DMS53 treated with DMSO at 0.1 percent for 48 hours (cell line): ENCODE measurements around the gene SLC38A9.
"Not testable (repeated sequence)": the region's sequence is repeated elsewhere in the genome, so short reads cannot be mapped to it uniquely, and the experiment has no call there.

Source experiments
- DNase-seq: peaks from one replicate; lab custom pipeline; 2025; ENCODE audit not compliant: unreplicated experiment; lab: John Stamatoyannopoulos, UW

SLC38A9 gene, protein sequence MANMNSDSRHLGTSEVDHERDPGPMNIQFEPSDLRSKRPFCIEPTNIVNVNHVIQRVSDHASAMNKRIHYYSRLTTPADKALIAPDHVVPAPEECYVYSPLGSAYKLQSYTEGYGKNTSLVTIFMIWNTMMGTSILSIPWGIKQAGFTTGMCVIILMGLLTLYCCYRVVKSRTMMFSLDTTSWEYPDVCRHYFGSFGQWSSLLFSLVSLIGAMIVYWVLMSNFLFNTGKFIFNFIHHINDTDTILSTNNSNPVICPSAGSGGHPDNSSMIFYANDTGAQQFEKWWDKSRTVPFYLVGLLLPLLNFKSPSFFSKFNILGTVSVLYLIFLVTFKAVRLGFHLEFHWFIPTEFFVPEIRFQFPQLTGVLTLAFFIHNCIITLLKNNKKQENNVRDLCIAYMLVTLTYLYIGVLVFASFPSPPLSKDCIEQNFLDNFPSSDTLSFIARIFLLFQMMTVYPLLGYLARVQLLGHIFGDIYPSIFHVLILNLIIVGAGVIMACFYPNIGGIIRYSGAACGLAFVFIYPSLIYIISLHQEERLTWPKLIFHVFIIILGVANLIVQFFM

DNA sequence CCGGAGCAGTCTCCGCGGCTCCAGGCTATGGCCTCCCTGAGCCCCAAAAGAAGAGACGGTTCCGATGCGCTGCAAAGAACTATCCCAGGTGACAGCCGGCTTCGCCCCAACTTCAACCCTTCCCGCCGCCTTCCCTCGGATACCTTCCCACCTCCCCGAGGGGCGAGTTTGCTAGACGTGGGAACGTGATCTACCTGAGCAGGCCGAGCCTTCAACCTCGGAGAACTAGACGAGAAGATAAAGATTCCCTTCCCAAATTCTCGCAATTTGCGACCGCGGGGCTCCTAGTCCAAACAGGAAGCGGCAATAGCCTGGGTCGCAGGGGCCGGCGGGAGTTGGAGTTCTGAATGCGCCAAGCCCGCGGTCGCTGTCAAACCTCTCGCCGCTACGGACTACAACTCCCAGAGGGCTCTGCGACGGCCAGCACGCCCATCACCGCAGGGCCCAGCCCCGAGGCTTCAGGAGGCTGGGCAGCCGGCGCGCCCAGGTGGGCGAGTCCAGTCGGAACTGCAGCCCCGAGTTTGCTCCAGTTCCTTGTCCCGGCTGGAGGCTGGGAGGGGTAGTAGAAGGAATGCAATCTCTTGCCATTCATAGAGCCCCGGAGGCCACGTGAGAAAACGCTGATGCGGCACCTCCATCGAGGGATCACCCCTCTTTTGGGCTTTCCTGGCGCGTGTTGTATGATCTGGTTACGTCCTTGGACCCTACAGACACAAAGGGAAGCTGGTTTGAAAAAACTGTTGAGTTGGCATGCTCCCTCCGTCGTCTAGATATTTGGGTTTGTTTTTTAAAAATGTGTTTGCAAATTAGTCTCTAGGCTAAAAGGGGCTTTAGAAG is at the start of gene SLC38A9:
SLC38A9 (minus strand) TSS at position 302 of the 837 bp plus-strand sequence. CDS start 14,366 bp downstream, outside the sequence.
- peak; percentile 87 for DNase-seq

DNA sequence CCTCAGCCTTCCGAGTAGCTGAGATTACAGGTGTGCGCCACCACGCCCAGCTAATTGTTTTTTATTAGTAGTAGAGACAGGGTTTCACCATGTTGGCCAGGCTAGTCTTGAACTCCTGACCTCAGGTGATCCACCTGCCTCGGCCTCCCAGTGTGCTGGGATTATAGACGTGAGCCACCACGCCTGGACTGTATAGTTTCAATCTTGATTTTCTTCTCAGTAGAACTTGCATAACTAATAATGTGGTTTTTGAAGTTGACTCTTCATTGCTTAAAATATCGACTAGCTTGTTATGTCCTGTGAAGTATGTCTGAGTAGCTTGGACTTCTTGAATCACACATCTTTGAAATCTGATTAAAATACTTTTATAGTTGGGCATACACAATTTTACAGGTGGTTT is 49.6 kb upstream of the SLC38A9 start:
- DNase-seq: not testable (repeated sequence)

DNA sequence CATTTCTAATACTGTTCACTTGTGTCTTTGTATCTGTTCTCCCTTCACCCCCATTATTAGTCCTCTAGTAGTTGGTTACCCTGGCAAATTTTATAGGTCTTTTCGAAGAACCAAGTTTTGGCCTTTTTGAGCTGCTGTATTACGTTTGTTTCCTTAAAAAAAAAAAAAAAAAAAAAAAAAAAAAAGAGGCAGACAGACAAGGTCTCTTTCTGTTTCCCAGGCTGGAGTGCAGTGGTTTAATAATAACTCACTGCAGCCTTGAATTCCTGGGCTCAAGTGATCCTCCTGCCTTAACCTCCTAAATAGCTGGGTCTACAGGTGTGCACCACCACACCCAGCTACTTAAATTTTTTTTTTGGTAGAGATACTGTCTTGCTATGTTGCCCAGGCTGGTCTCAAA is 46.6 kb upstream of the SLC38A9 start:
- no peak for DNase-seq

DNA sequence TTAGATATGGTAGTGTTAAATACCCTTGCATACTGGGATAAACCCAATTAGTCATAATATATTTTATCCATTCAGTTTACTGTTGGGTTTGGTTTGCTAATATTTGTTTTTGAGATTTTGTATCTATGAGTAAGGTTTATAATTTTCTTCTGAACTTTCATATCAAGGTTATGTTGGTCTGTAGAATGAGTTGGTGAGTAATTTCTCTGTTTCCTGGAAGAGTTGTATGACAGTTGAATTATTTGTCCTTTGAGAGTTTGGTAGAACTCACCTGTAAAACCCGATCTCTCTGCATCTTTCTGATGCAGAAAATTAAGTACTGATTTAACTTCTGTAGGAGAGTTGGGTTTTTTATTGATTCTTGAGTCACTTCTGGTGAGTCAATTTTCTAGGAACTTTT is 46.1 kb upstream of the SLC38A9 start:
- no peak for DNase-seq

DNA sequence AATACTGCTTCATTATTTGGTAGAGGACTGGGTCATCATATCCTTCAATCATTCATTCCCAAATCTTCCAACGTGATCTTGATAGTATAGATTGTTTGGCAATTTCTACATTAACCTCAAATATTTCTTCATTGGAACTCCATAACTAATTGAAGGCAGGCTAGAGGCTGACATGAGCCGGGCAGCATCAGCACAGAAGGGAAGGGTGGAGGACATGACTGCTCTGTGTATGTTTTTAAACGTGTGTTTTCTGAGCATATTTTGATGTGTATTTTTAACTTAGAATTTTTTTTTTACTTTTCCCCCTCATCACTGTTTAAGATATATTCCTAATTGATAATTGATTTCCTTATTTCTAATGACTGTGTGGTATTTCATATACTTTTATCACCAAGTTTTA is 38.4 kb upstream of the SLC38A9 start:
- DNase-seq: no peak

DNA sequence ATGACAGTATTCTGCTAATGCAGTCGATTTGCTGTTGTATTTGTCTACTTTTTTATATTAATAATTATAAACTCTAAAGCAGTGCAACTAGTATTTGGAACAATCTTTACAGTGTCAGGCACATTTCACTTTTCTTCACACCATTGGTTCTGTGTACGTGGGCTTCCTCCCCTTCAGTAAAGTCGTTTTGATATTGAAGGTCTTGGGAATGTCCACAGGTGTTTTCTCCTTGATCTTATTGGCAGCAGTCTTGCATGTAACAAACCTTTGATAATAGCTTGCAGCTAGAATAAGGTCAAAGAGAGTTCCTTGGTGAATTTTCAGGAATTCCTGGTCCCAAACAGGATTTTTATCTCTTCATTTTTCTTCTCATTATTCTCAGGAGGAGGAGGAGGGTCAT is 37.9 kb upstream of the SLC38A9 start:
- no peak for DNase-seq

DNA sequence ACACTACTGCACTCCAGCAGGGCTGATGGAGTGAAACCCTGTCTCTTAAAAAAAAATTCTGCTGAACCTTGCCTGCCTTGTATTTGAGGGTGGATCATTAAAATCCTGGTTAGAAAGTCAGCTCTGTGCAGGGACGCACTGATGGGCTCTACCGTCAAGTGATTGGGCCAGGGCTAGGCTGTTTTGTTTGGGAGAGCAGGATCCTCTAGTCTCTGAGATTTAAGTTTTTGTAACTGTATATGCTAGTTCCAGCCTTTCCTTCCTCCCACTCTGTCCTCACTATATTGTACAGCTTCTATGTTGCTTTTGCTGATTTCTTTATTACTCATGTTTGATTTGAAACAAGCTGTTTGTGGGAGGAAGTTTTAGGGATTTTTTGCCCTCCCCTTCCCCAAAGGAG is 37.3 kb upstream of the SLC38A9 start:
- DNase-seq: no peak

DNA sequence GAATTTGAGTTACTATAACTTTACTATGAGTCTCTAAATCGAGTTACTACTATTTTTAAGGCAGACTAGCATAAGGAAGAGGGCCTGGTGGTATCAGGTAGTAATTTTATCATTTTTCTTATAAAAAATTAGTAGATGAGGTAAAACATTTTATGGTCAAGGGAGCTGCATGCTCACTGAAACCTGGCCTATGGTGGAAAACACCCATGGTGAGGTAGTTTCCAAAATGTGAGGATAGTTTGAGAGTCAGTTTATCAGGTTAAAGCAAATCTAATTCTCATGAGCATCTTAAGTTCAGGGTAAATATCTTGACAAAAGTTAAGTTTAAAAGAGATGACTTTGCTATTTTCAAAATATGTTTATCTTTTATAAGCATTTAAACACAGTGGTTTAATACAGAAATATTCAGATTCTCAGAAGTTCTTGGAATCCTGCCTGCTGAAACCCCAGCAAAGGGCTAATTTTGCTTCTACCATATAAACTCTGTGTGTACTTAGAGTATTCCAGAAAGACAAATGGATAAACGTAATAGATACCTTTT is 35.7 kb upstream of the SLC38A9 start:
- no peak for DNase-seq

DNA sequence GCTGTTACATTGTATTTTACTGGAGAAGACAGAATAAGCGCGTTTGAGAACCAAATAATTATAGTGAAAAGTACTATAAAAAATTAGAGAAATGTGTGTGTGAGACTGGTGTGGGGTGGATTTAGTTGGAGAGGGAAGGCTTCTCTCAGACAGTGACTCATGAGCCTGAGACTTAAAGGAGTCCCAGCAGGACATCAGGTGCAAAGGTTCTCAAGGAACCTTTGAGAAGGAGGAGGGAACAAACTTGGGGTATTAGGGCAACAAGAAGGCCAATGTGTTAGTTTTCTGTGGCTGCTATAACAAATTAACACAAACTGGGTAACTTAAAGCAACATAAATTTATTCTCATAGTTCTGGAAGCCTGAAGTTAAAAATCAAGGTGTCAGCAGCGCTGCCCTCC is 30.7 kb upstream of the SLC38A9 start:
- DNase-seq: no peak

DNA sequence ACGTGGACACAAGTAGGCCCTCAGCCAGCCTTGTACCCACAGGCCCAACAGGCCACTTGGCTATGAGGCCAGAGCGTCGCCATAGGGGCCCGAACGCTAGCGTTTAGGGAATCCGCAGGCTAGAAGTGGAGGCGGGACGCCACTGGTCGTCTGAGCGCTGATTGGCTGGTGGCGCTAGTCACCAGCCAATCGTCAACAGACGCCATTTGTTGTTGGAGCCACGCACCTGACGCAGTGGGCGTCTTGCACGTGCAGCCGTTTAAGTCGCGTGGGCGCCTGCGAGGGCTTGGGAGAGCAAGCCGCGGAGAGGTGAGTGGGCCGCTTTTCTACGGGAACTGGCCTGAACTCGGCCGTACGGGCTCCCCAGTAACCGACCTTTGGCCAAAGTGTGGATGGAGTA is 25.7 kb upstream of the SLC38A9 start, which contains the start of gene DDX4:
DDX4 (plus strand) TSS at position 269 of the 400 bp plus-strand sequence. CDS start 903 bp downstream, outside the sequence.
- no peak for DNase-seq

DNA sequence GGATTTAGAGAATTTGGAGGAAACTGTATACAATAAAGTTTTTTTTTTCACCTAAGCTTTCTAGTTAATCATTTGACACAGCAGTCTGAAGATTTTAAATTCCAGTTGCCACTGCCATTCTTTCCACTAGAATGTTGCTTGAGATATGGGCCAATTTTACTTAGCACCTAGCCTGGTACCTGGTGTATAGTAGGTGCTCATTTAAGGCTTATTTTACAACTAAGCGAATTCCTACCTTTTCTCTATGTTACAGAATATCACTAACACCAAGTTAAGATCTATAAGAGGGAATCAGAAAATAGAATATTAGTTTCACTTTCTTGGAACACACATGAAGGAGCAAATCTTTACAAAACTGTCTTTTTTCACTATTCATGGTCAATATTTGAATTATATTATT is 22.5 kb upstream of the SLC38A9 start:
- DNase-seq: no peak

DNA sequence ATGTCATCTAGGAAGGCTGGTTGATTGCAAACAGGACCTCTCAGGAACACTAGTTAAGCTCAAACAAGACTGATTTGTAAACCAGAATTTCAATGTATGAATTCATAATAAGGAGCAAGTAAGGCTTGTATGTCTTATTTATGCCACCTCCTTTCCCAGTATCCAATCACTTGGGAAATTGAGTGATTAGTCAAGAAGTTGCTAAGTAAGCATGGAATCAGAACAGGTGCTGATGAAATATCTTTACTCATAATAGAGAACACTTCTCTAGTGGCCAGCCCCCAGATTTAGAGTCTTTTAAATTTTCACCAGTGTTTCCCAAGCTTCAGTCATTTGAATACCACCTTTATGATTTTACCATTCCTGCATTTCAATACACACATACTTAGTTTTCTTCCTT is 20.5 kb upstream of the SLC38A9 start:
- DNase-seq: no peak

DNA sequence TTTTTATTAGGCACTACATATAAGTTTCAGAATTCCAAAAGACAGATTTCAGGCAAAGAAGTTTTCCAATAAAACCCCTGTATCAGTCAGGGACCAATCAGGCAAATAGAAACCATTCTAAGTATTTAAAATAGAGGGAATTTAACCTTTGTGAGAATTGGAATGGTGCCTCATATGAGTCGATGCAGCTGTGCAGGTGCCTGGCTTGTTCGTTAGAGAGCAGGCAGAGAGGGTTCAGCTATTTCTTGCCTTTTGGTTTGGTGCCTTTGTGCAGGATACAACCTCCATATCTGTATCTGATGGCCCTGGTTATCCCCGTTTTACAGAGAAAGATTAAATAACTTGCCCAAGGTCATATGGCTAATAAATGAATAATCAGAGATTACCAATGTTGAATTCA is 19.7 kb upstream of the SLC38A9 start:
- no peak for DNase-seq

DNA sequence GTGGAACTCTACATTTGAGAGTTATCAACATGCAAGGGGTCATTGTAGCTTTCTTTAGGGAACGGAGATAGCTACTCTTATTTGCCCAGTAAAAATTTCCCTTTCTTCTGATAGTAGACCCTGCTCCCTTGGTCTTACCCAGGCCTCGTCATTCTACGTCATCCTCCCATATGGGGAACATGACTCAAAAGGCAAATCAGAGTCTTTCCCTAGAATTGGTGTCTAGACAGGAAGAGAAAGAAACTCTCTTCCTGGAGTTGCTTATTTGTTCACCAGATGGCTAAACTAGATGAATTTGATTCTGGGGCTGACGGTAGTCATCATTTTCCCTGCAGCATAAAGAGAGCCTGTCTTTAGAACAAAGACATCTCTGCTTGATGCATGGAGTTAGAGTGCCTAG is 12.2 kb upstream of the SLC38A9 start:
- no peak for DNase-seq

DNA sequence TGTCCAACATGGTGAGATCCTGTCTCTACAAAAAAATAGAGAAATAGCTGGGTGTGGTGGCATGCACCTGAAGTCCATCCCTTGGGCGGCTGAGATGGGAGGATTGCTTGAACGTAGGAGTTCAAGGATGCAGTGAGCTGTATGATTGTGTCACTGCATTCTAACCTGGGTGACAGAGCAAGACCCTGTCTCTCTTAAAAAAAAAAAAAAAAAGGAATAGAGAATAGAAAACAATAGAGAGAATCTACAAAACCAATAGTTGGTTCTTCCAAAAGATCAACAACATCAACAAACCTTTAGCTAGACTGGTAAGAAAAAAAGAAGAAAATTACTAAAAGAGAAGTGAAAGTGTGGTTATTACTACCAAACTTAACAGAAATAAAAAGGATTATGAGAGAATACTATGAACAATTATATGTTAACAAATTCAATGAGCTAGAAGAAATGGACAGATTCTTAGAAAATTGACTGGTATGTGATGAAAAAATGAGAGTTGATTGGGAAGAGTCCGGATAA is 8.1 kb upstream of the SLC38A9 start:
- DNase-seq: no peak

DNA sequence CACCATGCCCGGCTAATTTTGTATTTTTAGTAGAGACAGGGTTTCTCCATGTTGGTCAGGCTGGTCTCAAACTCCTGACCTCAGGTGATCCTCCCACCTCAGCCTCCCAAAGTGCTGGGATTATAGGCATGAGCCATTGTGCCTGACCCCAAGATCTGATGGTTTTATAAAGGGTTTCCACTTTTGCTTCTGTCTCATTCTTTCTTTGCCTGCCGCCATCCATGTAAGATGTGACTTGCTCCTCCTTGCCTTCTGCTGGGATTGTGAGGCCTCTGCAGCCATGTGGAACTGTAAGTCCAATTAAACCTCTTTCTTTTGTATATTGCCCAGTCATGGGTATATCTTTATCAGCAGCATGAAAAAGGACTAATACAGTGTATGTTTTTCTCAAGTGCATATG is 6.9 kb upstream of the SLC38A9 start:
- DNase-seq: not testable (repeated sequence)

DNA sequence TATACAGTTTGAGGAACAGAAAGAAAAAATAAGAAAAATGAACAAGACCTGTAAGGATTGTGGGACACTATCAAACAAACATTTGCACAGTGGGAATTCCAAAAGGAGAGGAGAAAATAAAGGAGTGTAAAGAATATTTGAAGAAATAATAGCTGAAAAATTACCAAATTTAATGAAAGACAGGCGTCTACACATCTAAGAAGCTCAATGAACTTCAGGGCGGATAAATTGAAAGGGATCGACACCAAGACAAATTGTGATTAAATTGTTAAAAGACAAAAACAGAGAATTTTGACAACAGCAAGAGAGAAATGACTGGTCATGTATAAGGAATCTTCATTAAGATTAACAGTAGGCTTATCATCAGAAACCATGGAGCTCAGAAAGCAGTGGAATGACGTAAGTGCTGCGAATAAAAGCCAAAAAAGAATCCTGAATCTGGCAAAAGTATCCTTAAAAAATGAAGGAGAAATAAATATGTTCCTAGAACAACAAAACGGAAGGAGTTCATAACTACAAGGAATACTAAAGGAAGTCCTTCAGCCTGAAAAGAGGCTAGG is 3.5 kb upstream of the SLC38A9 start:
- DNase-seq: no peak

DNA sequence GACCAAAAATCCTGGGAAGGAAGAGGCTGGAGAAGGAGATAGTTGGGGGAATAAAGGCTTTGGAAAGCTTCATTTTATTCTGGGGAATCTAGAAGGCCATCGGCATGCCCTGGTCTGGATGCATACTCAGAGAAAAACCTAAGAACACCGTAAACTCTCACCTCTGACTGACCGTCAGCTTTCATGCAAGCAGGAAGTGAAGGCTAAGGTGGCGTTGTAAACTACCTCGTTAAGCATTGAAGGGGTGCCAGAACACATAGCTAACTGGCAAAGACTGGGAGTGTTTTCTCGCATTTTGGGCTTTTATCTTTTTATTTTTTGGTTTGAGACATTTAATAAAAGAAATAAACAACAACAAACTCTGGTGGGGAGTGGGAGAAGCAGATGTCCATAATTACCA is 2.6 kb upstream of the SLC38A9 start:
- no peak for DNase-seq

DNA sequence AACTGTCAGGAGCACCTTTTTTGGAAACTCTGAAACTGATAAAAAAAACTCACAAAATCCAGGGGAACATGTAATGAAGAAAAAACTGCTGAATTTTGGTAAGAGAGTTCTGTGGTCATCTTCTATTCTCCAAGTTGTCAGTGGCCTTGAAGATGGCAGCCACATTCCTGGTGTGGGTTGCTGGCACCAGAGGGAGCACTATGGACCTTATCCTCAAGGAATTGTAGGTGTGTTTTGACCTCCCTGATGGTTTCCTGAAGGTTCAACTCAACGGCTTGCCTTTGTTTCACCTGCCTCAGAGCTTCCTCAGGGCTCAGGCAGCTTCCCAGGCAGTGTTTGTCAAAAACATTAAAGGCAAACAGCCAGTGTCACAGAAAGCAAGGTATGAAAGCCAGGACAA is 2.2 kb upstream of the SLC38A9 start:
- no peak for DNase-seq

DNA sequence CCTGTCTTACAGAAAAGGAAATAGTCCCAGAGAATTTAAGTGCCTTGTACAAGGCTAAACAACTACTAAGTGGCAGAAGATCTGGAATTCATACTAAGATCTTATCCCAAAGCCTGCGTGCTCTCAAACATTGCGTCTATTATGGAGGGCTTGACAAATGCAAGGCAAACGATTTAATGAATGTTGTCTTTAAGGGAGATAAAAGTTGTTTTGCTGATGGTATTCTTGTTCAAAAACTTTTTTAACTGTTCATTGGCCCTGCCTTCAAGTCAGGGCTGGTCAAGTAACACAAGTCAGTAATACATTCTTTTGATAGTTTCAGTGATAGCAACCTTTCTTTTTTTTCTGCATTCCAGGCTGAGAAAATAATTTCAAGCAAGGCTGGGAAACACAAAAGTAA is 1.7 kb upstream of the SLC38A9 start:
- no peak for DNase-seq

DNA sequence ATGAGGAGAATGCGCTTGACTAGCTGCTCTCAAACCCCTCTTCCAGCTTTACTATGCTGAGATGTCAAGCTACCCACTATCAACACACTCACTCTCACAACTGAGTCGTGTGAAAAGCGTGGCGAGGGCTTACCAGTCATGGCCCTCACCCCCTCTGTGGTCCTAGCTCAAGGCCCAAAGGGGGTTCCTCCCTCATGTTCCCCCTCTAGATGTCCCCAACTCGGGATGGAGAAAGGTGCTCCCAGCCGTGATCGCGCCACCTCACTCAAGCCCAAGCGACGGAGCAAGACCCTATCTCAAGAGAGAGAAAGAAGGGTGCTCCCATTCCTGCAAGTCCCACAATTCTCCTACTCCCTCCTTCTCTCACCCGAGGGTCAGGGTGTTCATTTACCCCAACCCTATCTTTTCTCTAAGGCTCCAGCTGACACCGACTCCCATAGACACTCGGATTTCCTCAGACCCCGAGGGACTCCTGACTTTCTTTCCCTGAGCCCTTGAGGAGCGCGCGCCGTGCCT is 559 bp downstream of the SLC38A9 start:
- no peak for DNase-seq
